Natural killer cell (primary cell): Measurements from ENCODE around the gene ZNF497. TPM values are rescaled to one million over a fixed set of nuclear protein-coding genes. Genes with fewer than 3 reads are reported as not detected.
A peak's percentile ranks its signal among the peaks of the same experiment; 100 is the strongest.

Experiments
- ATAC-seq, 3 donors: fragments of 150-1000 bp in 2 of 3; fragments of 200-7000 bp in 1 of 3; cut with Tn5 transposase; 1 replicate in 1 of 3; 2 replicates in 2 of 3; pipeline ENCODE4 v1.10.0; 2021; ENCODE audit warnings: mild to moderate bottlenecking in 2 of 3, moderate library complexity in 2 of 3
- DNase-seq, 2 donors: peaks; one replicate each; pipeline versions ENCODE4 v3.0.0 to v3.0.0-alpha.2; 2013 to 2021; ENCODE audit warnings: mixed read lengths in 1 of 2
- H3K27ac ChIP-seq: one replicate; pipeline ENCODE4 v1.5.1; 2013; ENCODE audit warnings: mild to moderate bottlenecking, low read length
- H3K27me3 ChIP-seq: one replicate; pipeline ENCODE4 v1.6.1; 2013; ENCODE audit warnings: low read length; ENCODE audit not compliant: control insufficient read depth, insufficient read depth
- H3K36me3 ChIP-seq: one replicate; pipeline ENCODE4 v1.6.1; 2013; ENCODE audit warnings: low read length; ENCODE audit not compliant: control insufficient read depth, insufficient read depth
- H3K4me1 ChIP-seq: one replicate; pipeline ENCODE4 v1.6.1; 2013; ENCODE audit warnings: low read length; ENCODE audit not compliant: control insufficient read depth, insufficient read depth
- H3K4me3 ChIP-seq: one replicate; pipeline ENCODE4 v1.5.1; 2013; ENCODE audit warnings: low read length
- H3K9me3 ChIP-seq: one replicate; pipeline ENCODE4 v1.6.1; 2013; ENCODE audit warnings: low read length; ENCODE audit not compliant: control insufficient read depth, insufficient read depth
- H3K27ac Mint-ChIP-seq, 2 donors: one replicate each; pipeline ENCODE4 v1.8.0; 2022; ENCODE audit warnings: mild to moderate bottlenecking in 2 of 2, mixed read lengths in 2 of 2, moderate library complexity in 1 of 2
- H3K27me3 Mint-ChIP-seq, 2 donors: one replicate each; pipeline ENCODE4 v1.8.0; 2022; ENCODE audit warnings: low read depth in 2 of 2, mixed read lengths in 2 of 2
- H3K36me3 Mint-ChIP-seq: one replicate; pipeline ENCODE4 v1.8.0; 2022; ENCODE audit warnings: mixed read lengths
- H3K4me1 Mint-ChIP-seq, 2 donors: one replicate each; pipeline ENCODE4 v1.8.0; 2022; ENCODE audit warnings: mixed read lengths in 2 of 2
- H3K4me3 Mint-ChIP-seq: one replicate; pipeline ENCODE4 v1.8.0; 2022; ENCODE audit warnings: mild to moderate bottlenecking, moderate library complexity, mixed read lengths
- H3K9me3 Mint-ChIP-seq, 2 donors: one replicate each; pipeline ENCODE4 v1.8.0; 2022; ENCODE audit warnings: mixed read lengths in 2 of 2
- WGBS: methylation state at CpG from one replicate; pipeline ENCODE4 v1.1.7; 2013; ENCODE audit warnings: missing lambda C conversion rate; ENCODE audit not compliant: insufficient coverage; 5-methylcytosine and 5-hydroxymethylcytosine counted together
- intact Hi-C: fragments of 100-400 bp; cut with micrococcal nuclease; formaldehyde crosslinking; loops from one replicate; pipeline ENCODE4 v1.14.2; 2022
- total RNA-seq, 4 donors: library from RNA; stranded (reverse); fragments of 120-200 nt in 1 of 4; gene quantifications; one replicate each; pipeline versions ENCODE4 v1.2.3 to v1.2.4, GENCODE V29; 2013 to 2022
- TF ChIP-seq, protein P1 (sequence below): fragments of 200-600 bp; IDR thresholded peaks from one replicate; pipeline ENCODE4 v1.8.0; 2022; ENCODE audit warnings: antibody characterized with exemption

ZNF497 gene
- total RNA-seq, 3 donors from 2014 or later (not counting 1 experiment from before 2014, with no cell fraction given) = 0.40 to 0.61 (median 0.60) TPM

DNA sequence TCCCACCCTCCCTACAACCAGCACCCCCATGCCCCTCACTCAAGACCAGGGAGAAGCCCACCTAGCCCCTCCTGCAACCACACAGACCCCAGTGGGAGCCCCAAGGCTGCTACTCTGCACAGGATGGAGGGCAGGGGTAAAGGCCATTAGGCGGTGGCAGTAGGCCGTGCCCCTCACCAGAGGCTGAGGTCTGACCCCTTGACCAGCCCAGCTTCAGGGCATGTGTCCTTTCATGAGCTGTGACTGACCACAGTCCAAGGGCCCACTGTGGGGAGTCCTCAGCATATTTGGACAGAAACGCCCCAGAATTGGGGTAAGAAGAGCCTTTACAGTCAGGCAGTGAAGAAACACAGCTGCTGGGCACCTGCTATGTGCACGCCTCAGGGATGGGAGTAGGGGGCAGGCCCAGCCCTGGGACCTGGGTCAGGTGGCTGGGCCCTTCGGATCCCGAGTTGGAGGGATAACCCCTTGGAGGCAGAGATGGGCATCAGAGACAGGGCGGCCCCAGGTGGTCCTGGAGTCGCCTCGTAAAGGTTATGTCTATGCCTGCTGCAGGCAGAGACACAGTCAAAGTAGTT, 22.9 kb upstream of the ZNF497 start:
- DNase-seq = no peak
- peak overlapping the region; percentile 96 for H3K27ac ChIP-seq
- no peak for ATAC-seq

DNA sequence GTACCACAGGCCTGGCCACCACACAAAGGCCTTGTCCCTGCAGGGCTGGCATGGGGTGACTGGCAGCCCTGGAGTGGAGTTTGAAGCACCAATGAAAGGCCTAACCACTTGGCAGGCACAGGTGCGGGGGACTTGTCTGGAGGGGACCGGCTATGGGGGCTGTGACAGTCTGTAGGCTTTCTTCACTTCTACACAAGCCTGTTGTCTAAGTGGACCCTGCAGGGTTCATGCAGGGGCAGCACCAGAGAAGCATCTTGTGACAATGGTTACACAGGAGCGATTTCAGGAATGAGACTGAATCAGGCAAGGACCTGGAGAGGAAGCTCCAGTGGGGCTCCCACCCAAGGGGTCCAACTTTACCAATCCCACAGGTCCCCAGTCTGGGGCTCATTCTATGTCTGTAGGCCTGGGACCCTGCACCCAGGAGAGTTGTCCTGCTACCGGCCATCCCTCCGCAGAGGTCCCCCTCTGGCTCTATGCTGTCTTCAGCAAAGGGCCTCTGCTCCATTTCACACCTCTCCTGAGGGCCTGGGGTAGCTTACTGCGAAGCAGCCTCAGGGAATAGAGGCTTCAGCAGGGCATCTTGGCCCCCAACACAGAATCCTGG, 20.5 kb upstream of the ZNF497 start:
- 96% methylated on average over 6 of the region's 6 CpGs for WGBS
- no peaks in the 10 kb centered on the region for H3K36me3 Mint-ChIP-seq

More for the DNA sequence above, 22.9 kb upstream of the ZNF497 start:
- intact Hi-C loops = loop anchor here (10.0 kb wide), 1 partner anchor 201 kb away; the partner anchor contains the start of gene ZNF274
- WGBS = 89% methylated on average over 9 of the region's 9 CpGs
- peaks cover 43% of the 10 kb centered on the region for H3K4me1 ChIP-seq
- H3K36me3 ChIP-seq = peaks cover 9% of the 10 kb centered on the region
- no peaks in the 10 kb centered on the region for H3K9me3 Mint-ChIP-seq
- peak overlapping the region; percentile 97 for H3K4me3 Mint-ChIP-seq
- no peaks in the 10 kb centered on the region for H3K27me3 ChIP-seq
- peak overlapping the region; percentile 98 for H3K27ac Mint-ChIP-seq
- H3K36me3 Mint-ChIP-seq = no peaks in the 10 kb centered on the region
- peaks cover 21 to 49% of the 10 kb centered on the region in 2 donors for H3K4me1 Mint-ChIP-seq
- no peak overlapping the region for H3K4me3 ChIP-seq
- H3K27me3 Mint-ChIP-seq = no peaks in the 10 kb centered on the region
- no peaks in the 10 kb centered on the region for H3K9me3 ChIP-seq
- TF ChIP-seq, protein P1, sequence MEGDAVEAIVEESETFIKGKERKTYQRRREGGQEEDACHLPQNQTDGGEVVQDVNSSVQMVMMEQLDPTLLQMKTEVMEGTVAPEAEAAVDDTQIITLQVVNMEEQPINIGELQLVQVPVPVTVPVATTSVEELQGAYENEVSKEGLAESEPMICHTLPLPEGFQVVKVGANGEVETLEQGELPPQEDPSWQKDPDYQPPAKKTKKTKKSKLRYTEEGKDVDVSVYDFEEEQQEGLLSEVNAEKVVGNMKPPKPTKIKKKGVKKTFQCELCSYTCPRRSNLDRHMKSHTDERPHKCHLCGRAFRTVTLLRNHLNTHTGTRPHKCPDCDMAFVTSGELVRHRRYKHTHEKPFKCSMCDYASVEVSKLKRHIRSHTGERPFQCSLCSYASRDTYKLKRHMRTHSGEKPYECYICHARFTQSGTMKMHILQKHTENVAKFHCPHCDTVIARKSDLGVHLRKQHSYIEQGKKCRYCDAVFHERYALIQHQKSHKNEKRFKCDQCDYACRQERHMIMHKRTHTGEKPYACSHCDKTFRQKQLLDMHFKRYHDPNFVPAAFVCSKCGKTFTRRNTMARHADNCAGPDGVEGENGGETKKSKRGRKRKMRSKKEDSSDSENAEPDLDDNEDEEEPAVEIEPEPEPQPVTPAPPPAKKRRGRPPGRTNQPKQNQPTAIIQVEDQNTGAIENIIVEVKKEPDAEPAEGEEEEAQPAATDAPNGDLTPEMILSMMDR = no peak

DNA sequence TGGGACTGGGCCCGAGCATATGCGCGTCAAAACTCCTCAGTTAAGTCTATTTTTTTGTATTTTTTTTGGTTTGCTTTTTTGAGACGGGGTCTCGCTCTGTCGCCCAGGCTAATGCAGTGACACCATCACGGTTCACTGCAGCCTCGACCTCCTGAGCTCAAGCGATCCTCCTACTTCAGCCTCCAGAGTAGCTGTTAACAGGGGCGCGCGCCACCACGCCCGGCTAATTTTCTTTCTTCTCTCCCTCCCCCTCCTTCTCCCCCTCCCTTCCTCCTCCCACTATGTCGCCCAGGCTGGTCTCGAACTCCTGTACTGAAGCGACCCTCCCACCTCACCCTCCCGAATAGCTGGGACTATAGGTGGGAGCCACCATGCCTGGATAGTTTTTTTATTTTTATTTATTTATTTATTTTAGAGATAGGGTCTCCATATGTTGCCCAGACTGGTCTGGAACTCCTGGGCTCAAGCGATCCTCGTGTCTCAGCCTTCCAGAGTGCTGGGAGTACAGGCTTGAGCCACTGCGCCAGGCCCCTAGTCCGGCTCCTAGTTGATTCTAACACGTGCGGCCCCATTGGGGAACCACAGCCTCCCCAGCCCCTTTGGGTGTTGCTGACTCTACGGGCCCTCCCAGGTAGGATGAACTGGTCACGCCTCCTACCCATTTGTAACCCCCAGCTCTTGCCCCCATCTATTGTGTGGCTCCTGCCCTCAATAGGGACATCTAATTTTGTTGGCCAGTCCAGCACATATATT, 19.1 kb upstream of the ZNF497 start:
- intact Hi-C loops = loop anchor here (1.0 to 10.0 kb wide), 6 partner anchors 20 to 197 kb away; partner anchors contain the start of genes ERVK3-1, ZNF132, ZNF274 and ZNF324
- 37% methylated on average over 22 of the region's 26 CpGs for WGBS
- peak overlapping the region; percentile 89 for H3K4me3 Mint-ChIP-seq
- TF ChIP-seq, protein P1 = no peak
- Histone ChIP-seq H3K4me1 (peaks cover 44% of the 10 kb centered on the region), H3K4me3 (peak overlapping the region; percentile 50), H3K9me3 (no peaks in the 10 kb centered on the region), H3K36me3 (no peaks in the 10 kb centered on the region), H3K27ac (peak overlapping the region; percentile 92), H3K27me3 (no peaks in the 10 kb centered on the region)
- H3K9me3 Mint-ChIP-seq = no peaks in the 10 kb centered on the region
- ATAC-seq (no peak), DNase-seq (no peak)
- H3K36me3 Mint-ChIP-seq = no peaks in the 10 kb centered on the region
- no peaks in the 10 kb centered on the region for H3K27me3 Mint-ChIP-seq
- peaks cover 13 to 36% of the 10 kb centered on the region in 2 donors for H3K4me1 Mint-ChIP-seq
- peak overlapping the region; percentile 93 to 94 for H3K27ac Mint-ChIP-seq

More for the DNA sequence above, 20.5 kb upstream of the ZNF497 start:
- Mint-ChIP-seq H3K9me3 (no peaks in the 10 kb centered on the region), H3K4me1 (peaks cover 26 to 51% of the 10 kb centered on the region in 2 donors), H3K4me3 (peak overlapping the region; percentile 74), H3K27me3 (no peaks in the 10 kb centered on the region), H3K27ac (peak overlapping the region; percentile 93 to 94)
- TF ChIP-seq, protein P1 = no peak
- H3K4me3 ChIP-seq = no peak overlapping the region
- no peak overlapping the region for H3K27ac ChIP-seq
- H3K4me1 ChIP-seq = peaks cover 55% of the 10 kb centered on the region
- DNase-seq = no peak
- H3K36me3 ChIP-seq = peaks cover 3% of the 10 kb centered on the region
- no peaks in the 10 kb centered on the region for H3K27me3 ChIP-seq
- H3K9me3 ChIP-seq = no peaks in the 10 kb centered on the region
- ATAC-seq = no peak
- intact Hi-C loops = loop anchor here (10.0 kb wide), 1 partner anchor 198 kb away; the partner anchor contains the start of gene ZNF274
